Left renal pelvis (tissue), 4 donors: Measurements from ENCODE around the gene TMEM97. TPM values are rescaled to one million over a fixed set of nuclear protein-coding genes. Genes with fewer than 3 reads are reported as not detected.
A peak's percentile ranks its signal among the peaks of the same experiment; 100 is the strongest.
"Not testable (repeated sequence)": the region's sequence is repeated elsewhere in the genome, so short reads cannot be mapped to it uniquely, and the experiment has no call there.

ENCODE experiments used
- DNase-seq, 4 donors: peaks; one replicate each; pipeline ENCODE4 v3.0.0-alpha.2; 2013; ENCODE audit warnings: low read depth in 4 of 4, low spot score in 3 of 4
- polyA plus RNA-seq, 4 donors: library from polyadenylated mRNA; unstranded; fragments of 120-200 nt; gene quantifications; one replicate each; pipeline ENCODE4 v1.2.1, GENCODE V29; 2013; ENCODE audit not compliant: insufficient read length in 4 of 4

Gene TMEM97
- polyA plus RNA-seq, 4 donors = 41.5 to 66.6 (median 56.6) TPM

GRCh38 chr17:28335959-28336871 is 17.2 kb downstream of the TMEM97 start:
- DNase-seq = peak in 2 of 4 donors; percentile 60 to 76

GRCh38 chr17:28338056-28338768 is 19.2 kb downstream of the TMEM97 start:
- no peak for DNase-seq

GRCh38 chr17:28338769-28339212 is 19.8 kb downstream of the TMEM97 start:
- not testable (repeated sequence) for DNase-seq

- DNase-seq = no peak
Observed at GRCh38 chr17:28339431-28339830, 20.4 kb downstream of the TMEM97 start.

GRCh38 chr17:28340374-28340773 is 21.4 kb downstream of the TMEM97 start:
- no peak for DNase-seq

GRCh38 chr17:28341516-28341915 is 22.5 kb downstream of the TMEM97 start:
- no peak for DNase-seq

- DNase-seq = no peak
Observed at GRCh38 chr17:28342313-28342712, 23.3 kb downstream of the TMEM97 start.

- DNase-seq = no peak
Observed at GRCh38 chr17:28343491-28343932, 24.5 kb downstream of the TMEM97 start.

- DNase-seq = no peak
Observed at GRCh38 chr17:28344011-28344410, 25.0 kb downstream of the TMEM97 start.

- DNase-seq = no peak
Observed at GRCh38 chr17:28344435-28344901, 25.5 kb downstream of the TMEM97 start.

- DNase-seq = no peak
Observed at GRCh38 chr17:28345419-28346198, 26.6 kb downstream of the TMEM97 start.

- no peak for DNase-seq
Observed at GRCh38 chr17:28346199-28346580, 27.2 kb downstream of the TMEM97 start.

- no peak for DNase-seq
Observed at GRCh38 chr17:28346746-28347246, 27.8 kb downstream of the TMEM97 start.

- DNase-seq = no peak
Observed at GRCh38 chr17:28347261-28347891, 28.4 kb downstream of the TMEM97 start.

- DNase-seq = no peak
Observed at GRCh38 chr17:28348979-28349378, 30.0 kb downstream of the TMEM97 start.

- no peak for DNase-seq
Observed at GRCh38 chr17:28350271-28350670, 31.3 kb downstream of the TMEM97 start.

- peak; percentile 83 to 91 (median 88) for DNase-seq
Observed at GRCh38 chr17:28357061-28357900, 38.3 kb downstream of the TMEM97 start, which contains the start of gene POLDIP2. Gene POLDIP2, minus strand, starts transcription at chr17:28357527. Its CDS starts 79 bp downstream, at chr17:28357448.

GRCh38 chr17:28357901-28358197 is 38.8 kb downstream of the TMEM97 start:
- no peak for DNase-seq

GRCh38 chr17:28363186-28363585 is 44.2 kb downstream of the TMEM97 start:
- no peak for DNase-seq
